GM18498 (cell line): ENCODE data around the gene GFOD2.

ENCODE experiments used
- ATAC-seq: cut with Tn5 transposase; IDR thresholded peaks from one replicate; pipeline ENCODE4 v1.9.1; 2021; ENCODE audit warnings: mild to moderate bottlenecking, moderate library complexity; ENCODE audit not compliant: unreplicated experiment

GFOD2 gene

GRCh38 chr16:67647681-67648080, 71.4 kb downstream of the GFOD2 start:
- no peak for ATAC-seq

GRCh38 chr16:67647111-67647651, 71.9 kb downstream of the GFOD2 start:
- ATAC-seq = no peak

GRCh38 chr16:67645397-67646121, 73.6 kb downstream of the GFOD2 start:
- no peak for ATAC-seq

GRCh38 chr16:67644038-67644437, 75.1 kb downstream of the GFOD2 start:
- no peak for ATAC-seq

- no peak for ATAC-seq
These were observed 77.1 kb downstream of the GFOD2 start for GRCh38 chr16:67641779-67642708.

- ATAC-seq = no peak
These were observed 81.5 kb downstream of the GFOD2 start for GRCh38 chr16:67637625-67638024.

- ATAC-seq = no peak
These were observed 82.4 kb downstream of the GFOD2 start for GRCh38 chr16:67636713-67637112.

GRCh38 chr16:67632415-67633172, 86.5 kb downstream of the GFOD2 start:
- ATAC-seq = no peak

- ATAC-seq = no peak
These were observed 90.9 kb downstream of the GFOD2 start for GRCh38 chr16:67628216-67628615.
